ENCODE measurements around the gene TMPRSS3. TPM values are rescaled to one million over a fixed set of nuclear protein-coding genes. Genes with fewer than 3 reads are reported as not detected.
A peak's percentile ranks its signal among the peaks of the same experiment; 100 is the strongest.

Gene TMPRSS3
- total and polyA plus RNA-seq, 9 of the 15 experiments (the other 6 are each of a cell fraction or from before 2014, with no cell fraction given) = 0.07 TPM; not detected in 8

DNA sequence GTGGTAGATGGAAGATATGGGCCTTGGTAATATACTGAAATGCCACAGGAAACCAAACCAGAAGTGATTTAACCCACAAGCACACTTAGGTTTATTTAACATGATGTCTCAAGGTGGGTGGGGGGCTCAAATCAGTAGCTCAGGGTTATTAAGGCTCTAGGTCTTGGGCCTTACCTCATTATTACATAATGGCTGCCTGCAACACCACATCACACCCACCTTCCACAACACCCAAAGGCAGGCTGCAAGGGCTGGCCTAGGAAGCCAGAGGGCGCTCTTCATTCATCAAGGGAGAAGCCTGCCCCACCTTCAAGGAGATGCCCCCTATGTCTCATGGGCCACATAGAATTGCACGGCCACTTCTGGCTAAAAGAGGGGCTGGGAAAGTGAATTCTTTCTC lies 35.5 kb downstream of the TMPRSS3 start (continued):
- no peak for TF ChIP-seq ETV1 (tag; conservative IDR thresholded peaks at IDR 0.05; ENCODE audit: low read depth)
- peak; percentile 60; the same call in 1 of the 2 replicates for TF ChIP-seq TRIM28 (IDR thresholded peaks at IDR 0.05)
- peak in 1 of 2 experiments; percentile 56; a peak in 2 of 4 replicates for TF ChIP-seq RAD21 (CRISPR knock-in tag; conservative IDR thresholded peaks at IDR 0.05 in 1 of 2, IDR thresholded peaks at IDR 0.05 in 1 of 2)
- no peak for TF ChIP-seq ZNF586 (CRISPR knock-in tag; conservative IDR thresholded peaks at IDR 0.05)
- TF ChIP-seq RBM25 (IDR thresholded peaks at IDR 0.05; ENCODE audit: low read depth, low read length, severe bottlenecking) = peak; percentile 97
- no peak for TF ChIP-seq ZBTB26 (CRISPR knock-in tag; IDR thresholded peaks at IDR 0.05)
- no peak for TF ChIP-seq NEUROD1 (IDR thresholded peaks at IDR 0.05; ENCODE audit: borderline replicate concordance, low read depth, low read length, partially characterized antibody)
- TF ChIP-seq KLF6 (CRISPR knock-in tag; IDR thresholded peaks at IDR 0.05; ENCODE audit: borderline replicate concordance) = no peak
- no peak for TF ChIP-seq ZBTB49 (CRISPR knock-in tag; IDR thresholded peaks at IDR 0.05; ENCODE audit: borderline replicate concordance)
- peak; percentile 99 for TF ChIP-seq HLTF (IDR thresholded peaks at IDR 0.05)
- TF ChIP-seq MEIS2 (IDR thresholded peaks at IDR 0.05; ENCODE audit: partially characterized antibody) = no peak
- TF ChIP-seq MAX (CRISPR knock-in tag; IDR thresholded peaks at IDR 0.05) = no peak
- TF ChIP-seq PHB (CRISPR knock-in tag; IDR thresholded peaks at IDR 0.05) = no peak
- TF ChIP-seq ATF2 (CRISPR knock-in tag; IDR thresholded peaks at IDR 0.05) = no peak
- no peak for TF ChIP-seq BRF2 (IDR thresholded peaks at IDR 0.05; ENCODE audit: borderline replicate concordance, insufficient read depth, insufficient read length)
- TF ChIP-seq ZNF347 (CRISPR knock-in tag; IDR thresholded peaks at IDR 0.05; ENCODE audit: low read depth) = no peak
- TF ChIP-seq NELFE (IDR thresholded peaks at IDR 0.05; ENCODE audit: insufficient read depth, insufficient read length) = no peak
- TF ChIP-seq HDAC8 (tag; IDR thresholded peaks at IDR 0.05) = no peak
- TF ChIP-seq NUFIP1 (IDR thresholded peaks at IDR 0.05; ENCODE audit: partially characterized antibody) = no peak
- no peak for TF ChIP-seq EGR1 (conservative IDR thresholded peaks at IDR 0.05)
- no peak for TF ChIP-seq EZH2 (IDR thresholded peaks at IDR 0.05; ENCODE audit: borderline replicate concordance, low read depth, low read length)
